GM19324 (cell line): ENCODE data around the gene GUK1.
"Not testable (repeated sequence)": the region's sequence is repeated elsewhere in the genome, so short reads cannot be mapped to it uniquely, and the experiment has no call there.

ENCODE experiments used
- ATAC-seq: cut with Tn5 transposase; IDR thresholded peaks from one replicate; pipeline ENCODE4 v1.9.1; 2021; ENCODE audit warnings: mild to moderate bottlenecking, moderate library complexity; ENCODE audit not compliant: unreplicated experiment, low FRiP score

The GUK1 gene

GRCh38 chr1:228104526-228105269 is 35.4 kb upstream of the GUK1 start:
- ATAC-seq, result no peak

- ATAC-seq, result no peak
Observed at GRCh38 chr1:228105270-228105995, 34.6 kb upstream of the GUK1 start.

GRCh38 chr1:228105996-228106799 is 33.9 kb upstream of the GUK1 start:
- no peak for ATAC-seq

GRCh38 chr1:228106800-228107054 is 33.4 kb upstream of the GUK1 start:
- ATAC-seq, result no peak

GRCh38 chr1:228107636-228108035 is 32.4 kb upstream of the GUK1 start:
- ATAC-seq, result no peak

GRCh38 chr1:228108055-228108690 is 31.9 kb upstream of the GUK1 start:
- no peak for ATAC-seq

GRCh38 chr1:228108742-228109072 is 31.4 kb upstream of the GUK1 start:
- ATAC-seq, result no peak

GRCh38 chr1:228109073-228109961 is 30.8 kb upstream of the GUK1 start, which contains the start of gene MRPL55:
MRPL55 (minus strand) TSS chr1:228109299; CDS start chr1:228108260, 1,039 bp downstream.
- ATAC-seq, result peak; percentile 93

GRCh38 chr1:228109962-228110488 is 30.1 kb upstream of the GUK1 start:
- ATAC-seq, result no peak

- no peak for ATAC-seq
Observed at GRCh38 chr1:228110556-228110955, 29.5 kb upstream of the GUK1 start.

- not testable (repeated sequence) for ATAC-seq
Observed at GRCh38 chr1:228111315-228111714, 28.8 kb upstream of the GUK1 start.

GRCh38 chr1:228112167-228112566 is 27.9 kb upstream of the GUK1 start:
- ATAC-seq, result no peak

GRCh38 chr1:228112617-228113016 is 27.5 kb upstream of the GUK1 start:
- ATAC-seq, result no peak

GRCh38 chr1:228114827-228115226 is 25.3 kb upstream of the GUK1 start:
- ATAC-seq, result no peak

GRCh38 chr1:228117335-228117734 is 22.7 kb upstream of the GUK1 start:
- no peak for ATAC-seq

GRCh38 chr1:228118040-228118439 is 22.0 kb upstream of the GUK1 start:
- ATAC-seq, result no peak

- no peak for ATAC-seq
Observed at GRCh38 chr1:228120351-228120750, 19.7 kb upstream of the GUK1 start.

GRCh38 chr1:228120857-228121489 is 19.1 kb upstream of the GUK1 start:
- ATAC-seq, result no peak

- ATAC-seq, result no peak
Observed at GRCh38 chr1:228122921-228123441, 17.1 kb upstream of the GUK1 start.
